HEK293T (cell line): ENCODE data around the gene MAD1L1.

Experiments
- ARNT ChIP-seq: fragments of 450-650 bp; IDR thresholded peaks from 2 replicates; pipeline ENCODE4 v1.6.1; 2017; ENCODE audit warnings: mild to moderate bottlenecking
- ELF4 ChIP-seq: fragments of 450-650 bp; IDR thresholded peaks from 2 replicates; pipeline ENCODE4 v1.6.1; 2017; ENCODE audit warnings: antibody characterized with exemption
- FOXK2 ChIP-seq: fragments of 450-650 bp; IDR thresholded peaks from 2 replicates; pipeline ENCODE4 v1.6.1; 2016; ENCODE audit warnings: mild to moderate bottlenecking
- FOXM1 ChIP-seq: fragments of 450-650 bp; IDR thresholded peaks from 2 replicates; pipeline ENCODE4 v1.6.1; 2017; ENCODE audit warnings: mild to moderate bottlenecking, borderline replicate concordance
- LEF1 ChIP-seq: fragments of 450-650 bp; IDR thresholded peaks from 2 replicates; pipeline ENCODE4 v1.6.1; 2017; ENCODE audit warnings: mild to moderate bottlenecking, borderline replicate concordance
- SP1 ChIP-seq: fragments of 450-650 bp; IDR thresholded peaks from 2 replicates; pipeline ENCODE4 v1.6.1; 2017
- SUZ12 ChIP-seq: fragments of 450-650 bp; IDR thresholded peaks from 2 replicates; pipeline ENCODE4 v1.6.1; 2016; ENCODE audit warnings: mild to moderate bottlenecking
- TARDBP ChIP-seq: fragments of 450-650 bp; IDR thresholded peaks from 2 replicates; pipeline ENCODE4 v1.6.1; 2016

GRCh38 chr7:2166625-2167280 lies 66.0 kb downstream of the MAD1L1 start:
- no peak for TF ChIP-seq FOXM1
- no peak for TF ChIP-seq LEF1
- no peak for TF ChIP-seq ELF4
- no peak for TF ChIP-seq ARNT
- TF ChIP-seq TARDBP = no peak
- no peak for TF ChIP-seq FOXK2
- TF ChIP-seq SUZ12 = no peak
- no peak for TF ChIP-seq SP1
